HepG2 (cell line): ENCODE data around the gene PRELID1. TPM values are rescaled to one million over a fixed set of nuclear protein-coding genes. Genes with fewer than 3 reads are reported as not detected.

ENCODE experiments used
- CEBPG ChIP-seq: IDR thresholded peaks from 2 replicates; pipeline ENCODE4 v1.6.1; 2016
- DZIP1 ChIP-seq: sonication (generic); formaldehyde crosslinking; IDR thresholded peaks from 2 replicates; pipeline ENCODE4 v1.5.0; 2020; ENCODE audit warnings: mild to moderate bottlenecking, missing genetic modification reagents
- FOXO1 ChIP-seq: sonication (generic); formaldehyde crosslinking; IDR thresholded peaks from 2 replicates; pipeline ENCODE4 v1.4.0; 2020; ENCODE audit warnings: missing genetic modification reagents
- HDAC1 ChIP-seq: sonication (generic); formaldehyde crosslinking; IDR thresholded peaks from 2 replicates; pipeline ENCODE4 v1.5.1; 2020; ENCODE audit warnings: mild to moderate bottlenecking, missing genetic modification reagents
- HOXA9 ChIP-seq: sonication (generic); formaldehyde crosslinking; IDR thresholded peaks from 2 replicates; pipeline ENCODE4 v1.8.1; 2022; ENCODE audit warnings: missing genetic modification reagents, mild to moderate bottlenecking, moderate library complexity, borderline replicate concordance
- JARID2 ChIP-seq: sonication (generic); formaldehyde crosslinking; IDR thresholded peaks from 2 replicates; pipeline ENCODE4 v1.8.1; 2023; ENCODE audit warnings: missing genetic modification reagents, inconsistent platforms; ENCODE audit not compliant: insufficient replicate concordance
- KLF16 ChIP-seq, 2 experiments: sonication (generic) in 1 of 2; formaldehyde crosslinking in 1 of 2; IDR thresholded peaks; 2 replicates each; pipeline versions ENCODE4 v1.6.1 to v1.8.0; 2016 to 2023; ENCODE audit warnings: missing genetic modification reagents in 2 of 2, missing compliant biosample characterization in 1 of 2
- MAFF ChIP-seq: IDR thresholded peaks from 2 replicates; pipeline ENCODE4 v1.6.1; 2011; ENCODE audit warnings: low read depth, low read length, improper control_type of control experiment
- MAFG ChIP-seq: sonication (generic); formaldehyde crosslinking; IDR thresholded peaks from 2 replicates; pipeline ENCODE4 v1.5.1; 2020; ENCODE audit warnings: mild to moderate bottlenecking, missing genetic modification reagents
- MTA1 ChIP-seq: sonication (generic); formaldehyde crosslinking; IDR thresholded peaks from 2 replicates; pipeline ENCODE4 v1.4.0; 2020; ENCODE audit warnings: missing genetic modification reagents, mild to moderate bottlenecking, borderline replicate concordance
- MYNN ChIP-seq: sonication (generic); formaldehyde crosslinking; IDR thresholded peaks from 2 replicates; pipeline ENCODE4 v1.4.0; 2020; ENCODE audit warnings: mild to moderate bottlenecking, low read depth, missing genetic modification reagents
- NFYB ChIP-seq: sonication (generic); formaldehyde crosslinking; IDR thresholded peaks from 2 replicates; pipeline ENCODE4 v1.4.0; 2020; ENCODE audit warnings: missing genetic modification reagents
- NR1H2 ChIP-seq: sonication (generic); formaldehyde crosslinking; IDR thresholded peaks from 2 replicates; pipeline ENCODE4 v1.8.1; 2022; ENCODE audit warnings: low read depth, missing genetic modification reagents, borderline replicate concordance
- POLR2A ChIP-seq, 2 experiments: IDR thresholded peaks; 2 replicates each; pipeline ENCODE4 v1.6.1; 2011; ENCODE audit warnings: low read depth in 2 of 2, low read length in 2 of 2, mild to moderate bottlenecking in 1 of 2, moderate library complexity in 1 of 2; ENCODE audit not compliant: insufficient read depth in 1 of 2
- SMARCE1 ChIP-seq: fragments of 450-650 bp; IDR thresholded peaks from 2 replicates; pipeline ENCODE4 v1.6.1; 2017; ENCODE audit warnings: borderline replicate concordance
- SNAPC2 ChIP-seq: sonication (generic); formaldehyde crosslinking; IDR thresholded peaks from 2 replicates; pipeline ENCODE4 v1.8.1; 2022; ENCODE audit warnings: mild to moderate bottlenecking, missing genetic modification reagents
- SNRNP70 ChIP-seq: fragments of 200-400 bp; formaldehyde crosslinking; IDR thresholded peaks from 2 replicates; pipeline ENCODE4 v1.6.1; 2017; ENCODE audit warnings: mild to moderate bottlenecking, low read depth, low read length, moderate library complexity
- ZC3H4 ChIP-seq: sonication (generic); formaldehyde crosslinking; IDR thresholded peaks from 2 replicates; pipeline ENCODE4 v1.4.0; 2020; ENCODE audit warnings: missing genetic modification reagents, borderline replicate concordance
- ZMYM4 ChIP-seq: sonication (generic); formaldehyde crosslinking; IDR thresholded peaks from 2 replicates; pipeline ENCODE4 v1.8.1; 2023; ENCODE audit warnings: mild to moderate bottlenecking, missing genetic modification reagents
- ZNF101 ChIP-seq: sonication (generic); formaldehyde crosslinking; IDR thresholded peaks from 2 replicates; pipeline ENCODE4 v1.4.0; 2020; ENCODE audit warnings: mild to moderate bottlenecking, low read depth, missing genetic modification reagents, borderline replicate concordance
- ZNF12 ChIP-seq: sonication (generic); formaldehyde crosslinking; IDR thresholded peaks from 2 replicates; pipeline ENCODE4 v1.5.0; 2020; ENCODE audit warnings: missing genetic modification reagents
- ZNF230 ChIP-seq: sonication (generic); formaldehyde crosslinking; IDR thresholded peaks from 2 replicates; pipeline ENCODE4 v1.4.0; 2020; ENCODE audit warnings: mild to moderate bottlenecking, missing genetic modification reagents
- ZNF234 ChIP-seq: sonication (generic); formaldehyde crosslinking; conservative IDR thresholded peaks from 2 replicates; pipeline ENCODE4 v1.5.1; 2020; ENCODE audit warnings: mild to moderate bottlenecking, missing genetic modification reagents
- ZNF354B ChIP-seq: sonication (generic); formaldehyde crosslinking; IDR thresholded peaks from 2 replicates; pipeline ENCODE4 v1.8.0; 2022; ENCODE audit warnings: mild to moderate bottlenecking, missing genetic modification reagents
- ZNF431 ChIP-seq: sonication (generic); formaldehyde crosslinking; IDR thresholded peaks from 2 replicates; pipeline ENCODE4 v1.9.0; 2022; ENCODE audit warnings: missing genetic modification reagents, low read depth, mild to moderate bottlenecking, borderline replicate concordance
- ZNF432 ChIP-seq: sonication (generic); formaldehyde crosslinking; IDR thresholded peaks from 2 replicates; pipeline ENCODE4 v1.5.0; 2020; ENCODE audit warnings: missing genetic modification reagents, mild to moderate bottlenecking, borderline replicate concordance
- ZNF530 ChIP-seq: sonication (generic); formaldehyde crosslinking; IDR thresholded peaks from 2 replicates; pipeline ENCODE4 v1.5.0; 2020; ENCODE audit warnings: low read depth, mild to moderate bottlenecking, missing genetic modification reagents
- ZNF569 ChIP-seq: sonication (generic); formaldehyde crosslinking; IDR thresholded peaks from 2 replicates; pipeline ENCODE4 v1.5.0; 2020; ENCODE audit warnings: mild to moderate bottlenecking, missing genetic modification reagents, moderate library complexity, borderline replicate concordance
- ZNF670 ChIP-seq: sonication (generic); formaldehyde crosslinking; IDR thresholded peaks from 2 replicates; pipeline ENCODE4 v1.8.0; 2022; ENCODE audit warnings: mild to moderate bottlenecking, missing genetic modification reagents, borderline replicate concordance
- ZNF776 ChIP-seq: sonication (generic); formaldehyde crosslinking; IDR thresholded peaks from 2 replicates; pipeline ENCODE4 v1.4.0; 2020; ENCODE audit warnings: mild to moderate bottlenecking, missing genetic modification reagents
- polyA plus RNA-seq, 8 experiments: library from polyadenylated mRNA; depleted of rRNA in 3 of 8; stranded (reverse) in 7 of 8; unstranded in 1 of 8; fragments of >200 nt; fragmentation: Illumina TruSeq in 4 of 8; extraction: Trizol in 4 of 8; gene quantifications; 2 replicates each; pipeline versions ENCODE4 v1.2.1 to v1.2.3, GENCODE V29; 2011 to 2016; ENCODE audit warnings: low read depth in 4 of 8, missing spikeins in 1 of 8, mixed read lengths in 1 of 8; ENCODE audit not compliant: insufficient read depth in 1 of 8
- total RNA-seq, 5 experiments: library from RNA; depleted of rRNA; stranded (reverse); fragments of >200 nt; fragmentation: Illumina TruSeq; extraction: Trizol; gene quantifications; 2 replicates each; pipeline ENCODE4 v1.2.3, GENCODE V29; 2016; ENCODE audit warnings: low read depth in 1 of 5

The PRELID1 gene
- total and polyA plus RNA-seq, 2 of the 13 experiments (the other 11 are each of a cell fraction or from before 2014, with no cell fraction given): 250 to 271 TPM

- TF ChIP-seq DZIP1 (CRISPR knock-in tag): no peak
- 0 out of 2 replicates have a peak, but pooled peaks have one; percentile 57 for TF ChIP-seq ZNF230 (CRISPR knock-in tag)
- TF ChIP-seq ZNF530: no peak
- no peak for TF ChIP-seq MTA1
- TF ChIP-seq MYNN (CRISPR knock-in tag): no peak
- peak in 1 of 2 experiments; percentile 46; a peak in 1 of 4 replicates for TF ChIP-seq POLR2A (IDR thresholded peaks at IDR 0.05; ENCODE audit: insufficient read depth in 1 of 2, low read depth in 2 of 2, low read length in 2 of 2)
- peak; percentile 95 for TF ChIP-seq NFYB (CRISPR knock-in tag)
- no peak for TF ChIP-seq SNAPC2 (CRISPR knock-in tag)
- TF ChIP-seq CEBPG (CRISPR knock-in tag): no peak; the same call in 1 of the 2 replicates
- TF ChIP-seq NR1H2 (CRISPR knock-in tag): no peak
- no peak for TF ChIP-seq ZC3H4 (CRISPR knock-in tag)
- TF ChIP-seq ZNF432 (CRISPR knock-in tag): no peak
- no peak for TF ChIP-seq MAFF
- no peak for TF ChIP-seq SNRNP70
- no peak for TF ChIP-seq ZNF431
- no peak for TF ChIP-seq JARID2
- 0 out of 2 replicates have a peak, but pooled peaks have one; percentile 56 for TF ChIP-seq HOXA9 (CRISPR knock-in tag)
- TF ChIP-seq SMARCE1: no peak
- no peak for TF ChIP-seq ZNF776 (CRISPR knock-in tag)
- no peak for TF ChIP-seq ZNF12 (CRISPR knock-in tag)
- TF ChIP-seq HDAC1: peak; percentile 95
- peak in 1 of 2 experiments; percentile 71; a peak in 1 of 4 replicates for TF ChIP-seq KLF16 (CRISPR knock-in tag; IDR thresholded peaks at IDR 0.05)
- TF ChIP-seq MAFG (CRISPR knock-in tag): no peak
- 0 out of 2 replicates have a peak, but pooled peaks have one; percentile 59 for TF ChIP-seq ZNF670 (CRISPR knock-in tag)
- no peak for TF ChIP-seq FOXO1 (CRISPR knock-in tag)
- no peak for TF ChIP-seq ZNF234 (CRISPR knock-in tag)
- TF ChIP-seq ZMYM4 (CRISPR knock-in tag): 0 out of 2 replicates have a peak, but pooled peaks have one; percentile 64
- 0 out of 2 replicates have a peak, but pooled peaks have one; percentile 68 for TF ChIP-seq ZNF569 (CRISPR knock-in tag)
- TF ChIP-seq ZNF354B: no peak
- TF ChIP-seq ZNF101 (CRISPR knock-in tag): no peak
These were observed 8.4 kb downstream of the PRELID1 start, which contains the start of gene MXD3 (continued) for GRCh38 chr5:177311723-177312648.
